SK-N-SH (cell line): ENCODE measurements around the gene CDH4.

Experiments
- GABPA ChIP-seq: IDR thresholded peaks from 2 replicates; pipeline ENCODE4 v1.4.0; 2012; ENCODE audit warnings: low read depth, mild to moderate bottlenecking
- MAX ChIP-seq: IDR thresholded peaks from 2 replicates; pipeline ENCODE4 v1.4.0; 2012; ENCODE audit warnings: low read depth
- REST ChIP-seq: IDR thresholded peaks from 2 replicates; pipeline ENCODE4 v1.6.1; 2012; ENCODE audit warnings: mild to moderate bottlenecking, low read depth, low read length, moderate library complexity
- YY1 ChIP-seq: IDR thresholded peaks from 2 replicates; pipeline ENCODE4 v1.4.0; 2012; ENCODE audit warnings: low read depth, mild to moderate bottlenecking
- TF ChIP-seq, protein P1 (sequence below): fragments of 200-600 bp; sonication (generic); IDR thresholded peaks from 2 replicates; pipeline ENCODE4 v1.6.1; 2017; ENCODE audit warnings: antibody characterized with exemption, mild to moderate bottlenecking, moderate library complexity
- TF ChIP-seq, protein P2 (sequence below): fragments of 150-350 bp; IDR thresholded peaks from 2 replicates; pipeline ENCODE4 v1.6.1; 2017; ENCODE audit warnings: antibody characterized with exemption, low read length, low read depth, borderline replicate concordance

DNA sequence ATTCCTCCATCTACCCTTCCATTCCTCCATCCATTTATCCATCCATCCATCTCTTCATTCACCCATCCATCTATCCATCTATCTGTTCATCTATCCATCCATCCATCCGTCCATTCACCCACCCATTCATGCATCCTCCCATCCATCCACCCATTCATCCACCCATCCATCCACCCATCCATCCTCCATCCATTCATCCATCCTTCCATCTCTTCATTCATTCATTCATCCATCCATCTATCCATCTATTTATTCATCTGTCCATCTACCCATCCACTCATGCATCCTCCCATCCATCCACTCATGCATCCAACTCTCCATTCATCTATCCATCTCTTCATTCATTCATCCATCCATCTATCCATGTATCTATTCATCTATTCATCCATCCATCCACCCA lies 380.9 kb downstream of the CDH4 start:
- TF ChIP-seq YY1 (no peak), GABPA (no peak), MAX (no peak), REST (no peak)
- TF ChIP-seq, protein P1, sequence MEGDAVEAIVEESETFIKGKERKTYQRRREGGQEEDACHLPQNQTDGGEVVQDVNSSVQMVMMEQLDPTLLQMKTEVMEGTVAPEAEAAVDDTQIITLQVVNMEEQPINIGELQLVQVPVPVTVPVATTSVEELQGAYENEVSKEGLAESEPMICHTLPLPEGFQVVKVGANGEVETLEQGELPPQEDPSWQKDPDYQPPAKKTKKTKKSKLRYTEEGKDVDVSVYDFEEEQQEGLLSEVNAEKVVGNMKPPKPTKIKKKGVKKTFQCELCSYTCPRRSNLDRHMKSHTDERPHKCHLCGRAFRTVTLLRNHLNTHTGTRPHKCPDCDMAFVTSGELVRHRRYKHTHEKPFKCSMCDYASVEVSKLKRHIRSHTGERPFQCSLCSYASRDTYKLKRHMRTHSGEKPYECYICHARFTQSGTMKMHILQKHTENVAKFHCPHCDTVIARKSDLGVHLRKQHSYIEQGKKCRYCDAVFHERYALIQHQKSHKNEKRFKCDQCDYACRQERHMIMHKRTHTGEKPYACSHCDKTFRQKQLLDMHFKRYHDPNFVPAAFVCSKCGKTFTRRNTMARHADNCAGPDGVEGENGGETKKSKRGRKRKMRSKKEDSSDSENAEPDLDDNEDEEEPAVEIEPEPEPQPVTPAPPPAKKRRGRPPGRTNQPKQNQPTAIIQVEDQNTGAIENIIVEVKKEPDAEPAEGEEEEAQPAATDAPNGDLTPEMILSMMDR: no peak
- TF ChIP-seq, protein P2, sequence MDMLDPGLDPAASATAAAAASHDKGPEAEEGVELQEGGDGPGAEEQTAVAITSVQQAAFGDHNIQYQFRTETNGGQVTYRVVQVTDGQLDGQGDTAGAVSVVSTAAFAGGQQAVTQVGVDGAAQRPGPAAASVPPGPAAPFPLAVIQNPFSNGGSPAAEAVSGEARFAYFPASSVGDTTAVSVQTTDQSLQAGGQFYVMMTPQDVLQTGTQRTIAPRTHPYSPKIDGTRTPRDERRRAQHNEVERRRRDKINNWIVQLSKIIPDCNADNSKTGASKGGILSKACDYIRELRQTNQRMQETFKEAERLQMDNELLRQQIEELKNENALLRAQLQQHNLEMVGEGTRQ: no peak
